GM20431 (cell line): ENCODE measurements around the gene SPATA17.
"Not testable (repeated sequence)": the region's sequence is repeated elsewhere in the genome, so short reads cannot be mapped to it uniquely, and the experiment has no call there.

Source experiments
- in situ Hi-C: fragments of 300-500 bp; cut with MseI, MboI; formaldehyde crosslinking; loops from one replicate; pipeline ENCODE4 v1.15.0; 2020; ENCODE audit warnings: low sequenced_read_pairs; ENCODE audit not compliant: unreplicated experiment

SPATA17 gene

DNA sequence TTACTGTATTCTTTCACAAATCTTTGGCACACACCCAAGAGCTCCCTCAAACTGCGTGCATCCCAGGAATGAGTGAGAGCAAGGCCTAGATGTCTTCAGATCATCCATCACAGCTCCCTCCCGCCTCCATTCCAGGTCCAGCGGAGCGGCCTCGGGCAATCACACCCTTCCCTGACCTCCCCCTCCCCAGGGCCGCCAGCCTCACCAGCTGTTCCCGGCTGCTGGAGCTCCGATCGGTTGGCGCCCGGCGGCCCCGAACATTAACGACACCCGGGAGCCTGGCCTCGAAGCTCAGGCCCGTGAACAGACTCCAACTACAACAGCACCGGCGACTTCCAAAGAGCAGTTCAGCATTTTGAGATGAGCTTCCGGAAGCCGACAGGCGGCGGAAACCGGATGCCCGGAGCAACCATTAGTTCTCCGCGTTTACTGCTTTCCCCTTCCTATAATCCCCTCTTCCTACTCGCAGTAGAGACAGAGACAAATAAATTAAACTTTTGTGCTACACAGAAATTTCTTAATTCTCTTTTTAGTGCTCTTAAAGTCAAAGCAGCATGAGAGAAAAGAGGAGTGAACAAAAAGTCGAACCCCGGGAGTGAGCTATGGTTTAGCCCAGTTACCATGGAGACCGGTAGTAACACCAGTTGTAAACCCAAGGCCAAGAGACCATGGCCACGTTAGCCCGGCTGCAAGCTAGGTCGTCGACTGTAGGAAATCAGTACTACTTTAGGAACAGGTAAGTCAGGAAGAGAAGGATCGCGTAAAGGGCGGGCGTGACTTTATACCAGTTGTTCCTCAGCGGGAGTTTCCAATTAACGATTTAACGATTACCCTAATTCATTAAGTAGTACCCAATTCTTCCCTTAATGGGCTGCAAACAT lies at the start of gene SPATA17, which contains the start of gene GPATCH2:
SPATA17 (plus strand) TSS at position 634 of the 881 bp plus-strand sequence; CDS start at position 669, 35 bp downstream.
GPATCH2 (minus strand) TSS at position 380 of the 881 bp plus-strand sequence; CDS start at position 261, 119 bp downstream.
- in situ Hi-C loops = no loop called here

GRCh38 chr1:217584286-217584811 lies 46.8 kb upstream of the SPATA17 start:
- in situ Hi-C loops = not testable (repeated sequence)

GRCh38 chr1:217585577-217585976 lies 45.6 kb upstream of the SPATA17 start:
- in situ Hi-C loops = no loop called here

- in situ Hi-C loops = no loop called here
Measured at GRCh38 chr1:217586586-217586985, 44.6 kb upstream of the SPATA17 start.

- in situ Hi-C loops = no loop called here
Measured at GRCh38 chr1:217590598-217590997, 40.5 kb upstream of the SPATA17 start.

GRCh38 chr1:217599154-217599553 lies 32.0 kb upstream of the SPATA17 start:
- in situ Hi-C loops = no loop called here

- in situ Hi-C loops = no loop called here
Measured at GRCh38 chr1:217602380-217602779, 28.8 kb upstream of the SPATA17 start.

DNA sequence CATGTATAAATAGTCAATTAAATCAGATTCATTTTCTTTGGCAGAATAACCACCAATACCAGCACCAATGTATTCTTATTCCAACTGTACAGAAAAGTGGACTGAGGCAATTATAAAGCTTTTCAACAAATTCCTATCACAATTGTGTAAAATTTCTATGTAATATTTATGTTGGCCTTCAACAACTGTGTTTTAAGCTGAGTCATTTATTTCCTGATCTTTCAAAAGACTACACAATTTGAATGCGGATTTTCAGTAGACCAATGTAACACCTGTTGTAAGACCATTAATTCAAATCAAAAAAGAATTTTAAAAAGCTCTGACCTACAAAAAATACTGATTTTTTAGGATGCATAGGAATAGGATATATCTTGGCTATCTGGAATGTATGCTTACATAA lies 25.8 kb upstream of the SPATA17 start:
- in situ Hi-C loops = no loop called here

DNA sequence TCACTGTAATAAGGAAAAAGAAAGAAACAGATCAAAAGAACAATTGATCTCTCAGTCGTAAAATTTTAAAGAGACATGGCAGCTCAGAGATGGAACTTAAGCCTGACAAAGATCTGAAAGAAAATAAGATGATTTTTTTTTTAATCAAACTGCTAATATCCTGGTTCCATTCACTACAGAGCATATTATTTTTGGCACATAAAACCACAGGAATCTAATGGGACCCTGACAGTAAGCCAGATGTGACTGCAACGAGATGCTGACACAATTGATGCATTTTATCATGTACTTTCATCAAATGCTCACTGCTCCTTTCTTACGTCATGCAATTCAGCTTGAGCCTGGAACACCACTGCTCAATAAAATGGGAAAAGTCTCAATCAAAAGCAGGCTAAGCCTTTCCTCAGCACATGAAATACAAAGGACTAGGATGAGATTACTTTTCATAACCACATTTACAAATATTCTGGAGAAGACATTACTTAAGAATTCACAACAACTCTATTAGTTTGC lies 16.9 kb upstream of the SPATA17 start:
- in situ Hi-C loops = no loop called here

- in situ Hi-C loops = no loop called here
Measured at GRCh38 chr1:217617126-217617525, 14.0 kb upstream of the SPATA17 start.

- in situ Hi-C loops = no loop called here
Measured at GRCh38 chr1:217620814-217621213, 10.3 kb upstream of the SPATA17 start.

- in situ Hi-C loops = no loop called here
Measured at GRCh38 chr1:217622042-217622441, 9.1 kb upstream of the SPATA17 start.

DNA sequence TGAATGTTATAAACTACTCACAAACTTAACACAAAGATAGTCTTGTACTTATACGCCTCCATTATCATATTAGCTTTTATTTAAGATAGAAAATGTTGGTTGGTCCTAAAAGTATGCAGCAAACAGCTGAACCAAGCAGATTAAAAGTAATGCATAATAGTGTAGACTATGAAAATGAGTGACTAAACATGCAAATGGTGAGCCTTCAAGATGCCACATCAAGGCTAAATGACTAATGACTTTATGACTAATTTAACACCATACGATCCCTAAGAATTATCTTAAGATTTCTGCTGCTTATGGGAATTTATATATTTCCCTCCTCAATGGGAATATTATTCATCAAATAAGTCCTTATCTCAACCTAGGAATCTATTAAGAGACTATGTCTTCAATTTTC lies 4.8 kb upstream of the SPATA17 start:
- in situ Hi-C loops = no loop called here

GRCh38 chr1:217627431-217627830 lies 3.7 kb upstream of the SPATA17 start:
- in situ Hi-C loops = no loop called here

GRCh38 chr1:217642455-217642854 lies 11.3 kb downstream of the SPATA17 start:
- in situ Hi-C loops = no loop called here

DNA sequence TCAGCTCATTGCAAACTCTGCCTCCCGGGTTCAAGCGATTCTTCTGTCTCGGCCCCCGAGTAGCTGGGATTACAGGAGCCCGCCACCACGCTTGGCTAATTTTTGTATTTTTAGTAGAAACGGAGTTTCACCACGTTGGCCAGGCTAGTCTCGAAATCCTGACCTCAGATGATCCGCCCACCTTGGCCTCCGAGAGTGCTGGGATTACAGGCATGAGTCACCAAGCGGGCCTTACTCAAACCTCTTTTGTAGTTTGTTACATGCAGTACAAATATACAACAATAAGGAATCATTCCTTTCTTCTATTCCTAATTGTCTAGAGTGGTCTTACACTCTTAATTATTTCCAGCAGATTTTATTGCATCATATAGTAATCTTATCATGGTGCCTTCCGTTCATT lies 16.6 kb downstream of the SPATA17 start:
- in situ Hi-C loops = no loop called here

DNA sequence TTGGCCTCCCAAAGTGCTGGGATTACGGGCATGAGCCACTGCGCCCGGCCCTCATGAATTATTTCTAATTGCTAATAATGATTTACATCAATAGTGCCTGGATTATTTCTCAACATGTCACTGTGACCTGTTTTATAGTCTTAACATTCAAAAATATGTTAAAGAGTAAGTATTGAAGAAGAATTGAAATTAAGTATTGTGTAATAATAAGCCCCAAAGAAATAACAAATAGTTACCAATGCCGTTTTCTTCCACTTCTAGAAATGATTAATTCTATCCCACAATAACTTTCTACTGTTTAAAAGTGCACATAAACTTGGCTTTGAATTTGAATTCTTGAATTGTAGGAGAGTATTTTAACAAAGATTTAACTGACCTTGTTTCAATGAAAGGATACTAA lies 19.5 kb downstream of the SPATA17 start:
- in situ Hi-C loops = no loop called here

GRCh38 chr1:217660353-217661062 lies 29.4 kb downstream of the SPATA17 start:
- in situ Hi-C loops = no loop called here

- in situ Hi-C loops = no loop called here
Measured at GRCh38 chr1:217661407-217661806, 30.3 kb downstream of the SPATA17 start.

DNA sequence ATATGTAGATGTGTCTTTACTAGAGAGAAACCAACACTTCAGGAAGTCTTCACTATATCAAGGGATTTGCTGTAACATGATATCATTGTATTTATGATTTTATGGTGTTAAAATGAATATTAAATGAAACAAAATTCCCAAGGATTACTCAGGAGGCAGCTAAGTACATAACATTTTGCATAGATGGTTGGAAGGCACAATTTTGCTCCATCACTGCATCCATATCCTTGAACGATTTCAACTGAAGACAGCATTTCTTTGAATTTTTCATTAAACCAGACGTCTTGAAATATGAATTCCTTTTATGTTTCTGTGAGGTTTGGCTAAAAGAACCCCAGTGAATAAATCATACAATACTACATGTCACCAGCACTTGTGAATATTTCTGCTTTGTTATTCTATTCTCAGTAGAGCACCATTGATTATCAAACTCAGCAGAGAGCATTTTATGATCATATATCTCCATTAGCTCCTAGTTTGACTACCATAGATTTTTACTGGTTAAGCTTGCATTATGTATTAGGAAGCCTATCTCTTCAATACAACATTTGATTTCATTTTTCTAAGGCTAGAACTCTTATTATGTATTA lies 37.3 kb downstream of the SPATA17 start:
- in situ Hi-C loops = no loop called here
